BLaER1 treated with 17β-estradiol and CSF1 and Interleukin-3, amounts not matched to agents 10 nM and 100 nM (cell line): ENCODE results near the gene GPATCH4.

Experiments used
- H3K27ac ChIP-seq, 11 experiments: shearing (Covaris generic); formaldehyde crosslinking; 2 replicates each; pipeline ENCODE4 v1.8.1; 2022
- H3K27me3 ChIP-seq, 11 experiments: shearing (Covaris generic); formaldehyde crosslinking; 2 replicates each; pipeline ENCODE4 v1.8.1; 2022
- H3K36me3 ChIP-seq, 11 experiments: shearing (Covaris generic); formaldehyde crosslinking; 2 replicates each; pipeline ENCODE4 v1.8.1; 2022
- H3K4me1 ChIP-seq, 10 experiments: shearing (Covaris generic); formaldehyde crosslinking; 2 replicates each; pipeline ENCODE4 v1.8.1; 2022
- H3K4me2 ChIP-seq, 11 experiments: shearing (Covaris generic); formaldehyde crosslinking; 2 replicates each; pipeline ENCODE4 v1.8.1; 2022
- H3K4me3 ChIP-seq, 10 experiments: shearing (Covaris generic); formaldehyde crosslinking; 2 replicates each; pipeline ENCODE4 v1.8.1; 2022
- H3K9ac ChIP-seq, 11 experiments: shearing (Covaris generic); formaldehyde crosslinking; 2 replicates each; pipeline ENCODE4 v1.8.1; 2022
- H3K9me3 ChIP-seq, 11 experiments: shearing (Covaris generic); formaldehyde crosslinking; replicated peaks in 1 of 11; 2 replicates each; pipeline ENCODE4 v1.8.1; 2022
- H4K20me1 ChIP-seq, 11 experiments: shearing (Covaris generic); formaldehyde crosslinking; 2 replicates each; pipeline ENCODE4 v1.8.1; 2022
- Cebpa-rat ChIP-seq, 11 experiments: shearing (Covaris generic); IDR thresholded peaks; 2 replicates each; pipeline ENCODE4 v1.8.1; 2022

Gene GPATCH4

GRCh38 chr1:156601122-156601830 lies at the start of gene GPATCH4:
Gene GPATCH4 (minus strand): TSS chr1:156601479.
- Histone ChIP-seq H3K9me3 (no peaks in the 10 kb centered on the region), H3K4me2 (peak within 1 kb of the TSS; percentile 88 to 97 (median 94)), H4K20me1 (peaks cover 0 to 35% (median 11%) of the 10 kb centered on the region in 11 experiments; a peak in 10 of 22 replicates), H3K4me3 (peak within 1 kb of the TSS; percentile 57 to 87 (median 80)), H3K4me1 (peaks cover 33 to 60% (median 47%) of the 10 kb centered on the region in 10 experiments), H3K27ac (peak within 1 kb of the TSS; percentile 24 to 94 (median 89); a peak in 21 of 22 replicates), H3K9ac (peak within 1 kb of the TSS; percentile 82 to 95 (median 87)), H3K27me3 (no peaks in the 10 kb centered on the region), H3K36me3 (peaks cover 18 to 39% (median 34%) of the 10 kb centered on the region in 11 experiments)
- no peak for TF ChIP-seq Cebpa-rat (IDR thresholded peaks at IDR 0.05)

- no peak for TF ChIP-seq Cebpa-rat (IDR thresholded peaks at IDR 0.05)
- H3K9ac ChIP-seq: no peak overlapping the region
- peaks cover 4 to 12% (median 7%) of the 10 kb centered on the region in 10 experiments for H3K4me1 ChIP-seq
- H3K9me3 ChIP-seq: no peaks in the 10 kb centered on the region; a peak in 1 of 22 replicates
- H3K36me3 ChIP-seq: no peaks in the 10 kb centered on the region
- peaks cover 0 to 49% (median 11%) of the 10 kb centered on the region in 11 experiments; a peak in 11 of 22 replicates for H4K20me1 ChIP-seq
- H3K4me2 ChIP-seq: no peak overlapping the region
- H3K27me3 ChIP-seq: peaks cover 88 to 100% (median 99%) of the 10 kb centered on the region in 11 experiments
- H3K4me3 ChIP-seq: no peak overlapping the region
- no peak overlapping the region for H3K27ac ChIP-seq
Observed at GRCh38 chr1:156648951-156649350, 47.7 kb upstream of the GPATCH4 start.

GRCh38 chr1:156648496-156648895 lies 47.2 kb upstream of the GPATCH4 start:
- peaks cover 0 to 47% (median 11%) of the 10 kb centered on the region in 11 experiments; a peak in 11 of 22 replicates for H4K20me1 ChIP-seq
- H3K9me3 ChIP-seq: no peaks in the 10 kb centered on the region; a peak in 1 of 22 replicates
- H3K4me2 ChIP-seq: no peak overlapping the region
- no peaks in the 10 kb centered on the region for H3K36me3 ChIP-seq
- H3K4me3 ChIP-seq: no peak overlapping the region
- H3K27ac ChIP-seq: no peak overlapping the region
- no peak overlapping the region for H3K9ac ChIP-seq
- no peak for TF ChIP-seq Cebpa-rat (IDR thresholded peaks at IDR 0.05)
- peaks cover 83 to 100% (median 99%) of the 10 kb centered on the region in 11 experiments for H3K27me3 ChIP-seq
- peaks cover 9 to 16% (median 11%) of the 10 kb centered on the region in 10 experiments for H3K4me1 ChIP-seq

GRCh38 chr1:156647351-156647750 lies 46.1 kb upstream of the GPATCH4 start:
- peaks cover 0 to 46% (median 11%) of the 10 kb centered on the region in 11 experiments; a peak in 11 of 22 replicates for H4K20me1 ChIP-seq
- no peak overlapping the region for H3K4me3 ChIP-seq
- no peak overlapping the region for H3K27ac ChIP-seq
- H3K4me2 ChIP-seq: no peak overlapping the region
- no peak overlapping the region for H3K9ac ChIP-seq
- no peak for TF ChIP-seq Cebpa-rat (IDR thresholded peaks at IDR 0.05)
- H3K36me3 ChIP-seq: no peaks in the 10 kb centered on the region
- peaks cover 81 to 100% (median 99%) of the 10 kb centered on the region in 11 experiments for H3K27me3 ChIP-seq
- H3K9me3 ChIP-seq: no peaks in the 10 kb centered on the region; a peak in 1 of 22 replicates
- H3K4me1 ChIP-seq: peaks cover 16 to 27% (median 23%) of the 10 kb centered on the region in 10 experiments

GRCh38 chr1:156646738-156647211 lies 45.5 kb upstream of the GPATCH4 start:
- TF ChIP-seq Cebpa-rat (IDR thresholded peaks at IDR 0.05): no peak
- no peak overlapping the region for H3K27ac ChIP-seq

GRCh38 chr1:156645666-156646065 lies 44.4 kb upstream of the GPATCH4 start:
- peaks cover 0 to 48% (median 14%) of the 10 kb centered on the region in 11 experiments; a peak in 12 of 22 replicates for H4K20me1 ChIP-seq
- peaks cover 81 to 100% (median 99%) of the 10 kb centered on the region in 11 experiments for H3K27me3 ChIP-seq
- H3K4me1 ChIP-seq: peaks cover 16 to 36% (median 33%) of the 10 kb centered on the region in 10 experiments
- H3K4me2 ChIP-seq: no peak overlapping the region
- H3K9ac ChIP-seq: no peak overlapping the region
- H3K4me3 ChIP-seq: no peak overlapping the region
- TF ChIP-seq Cebpa-rat (IDR thresholded peaks at IDR 0.05): no peak
- H3K9me3 ChIP-seq: no peaks in the 10 kb centered on the region
- no peak overlapping the region for H3K27ac ChIP-seq
- H3K36me3 ChIP-seq: no peaks in the 10 kb centered on the region

More at GRCh38 chr1:156646738-156647211, 45.5 kb upstream of the GPATCH4 start:
- Histone ChIP-seq H3K36me3 (no peaks in the 10 kb centered on the region), H3K4me3 (no peak overlapping the region), H3K9me3 (no peaks in the 10 kb centered on the region), H3K4me1 (peaks cover 16 to 31% (median 27%) of the 10 kb centered on the region in 10 experiments), H3K9ac (no peak overlapping the region), H4K20me1 (peaks cover 0 to 45% (median 14%) of the 10 kb centered on the region in 11 experiments; a peak in 11 of 22 replicates), H3K4me2 (no peak overlapping the region), H3K27me3 (peaks cover 81 to 100% (median 99%) of the 10 kb centered on the region in 11 experiments)

- no peak overlapping the region for H3K27ac ChIP-seq
- H3K36me3 ChIP-seq: no peaks in the 10 kb centered on the region
- no peak overlapping the region for H3K9ac ChIP-seq
- no peak overlapping the region for H3K4me2 ChIP-seq
- peaks cover 16 to 36% (median 33%) of the 10 kb centered on the region in 10 experiments for H3K4me1 ChIP-seq
- TF ChIP-seq Cebpa-rat (IDR thresholded peaks at IDR 0.05): no peak
- H3K4me3 ChIP-seq: no peak overlapping the region
- peaks cover 0 to 54% (median 14%) of the 10 kb centered on the region in 11 experiments; a peak in 12 of 22 replicates for H4K20me1 ChIP-seq
- no peaks in the 10 kb centered on the region for H3K9me3 ChIP-seq
- H3K27me3 ChIP-seq: peaks cover 81 to 100% (median 99%) of the 10 kb centered on the region in 11 experiments
Observed at GRCh38 chr1:156645056-156645455, 43.8 kb upstream of the GPATCH4 start.

GRCh38 chr1:156644640-156645039 lies 43.4 kb upstream of the GPATCH4 start:
- TF ChIP-seq Cebpa-rat (IDR thresholded peaks at IDR 0.05): no peak
- Histone ChIP-seq H3K4me2 (peak overlapping the region in 10 of 11 experiments; percentile 51 to 91 (median 78); a peak in 17 of 22 replicates), H3K9ac (no peak overlapping the region), H3K9me3 (no peaks in the 10 kb centered on the region), H3K4me3 (no peak overlapping the region), H3K4me1 (peaks cover 16 to 36% (median 33%) of the 10 kb centered on the region in 10 experiments), H3K36me3 (no peaks in the 10 kb centered on the region), H3K27ac (no peak overlapping the region), H3K27me3 (peaks cover 81 to 100% (median 99%) of the 10 kb centered on the region in 11 experiments), H4K20me1 (peaks cover 0 to 57% (median 14%) of the 10 kb centered on the region in 11 experiments; a peak in 12 of 22 replicates)

- Histone ChIP-seq H3K4me3 (no peak overlapping the region), H3K9me3 (no peaks in the 10 kb centered on the region), H3K4me1 (peaks cover 16 to 36% (median 33%) of the 10 kb centered on the region in 10 experiments), H3K27me3 (peaks cover 81 to 100% (median 99%) of the 10 kb centered on the region in 11 experiments), H3K36me3 (no peaks in the 10 kb centered on the region), H3K27ac (peak overlapping the region in 2 of 11 experiments; percentile 2 to 22; a peak in 2 of 22 replicates), H4K20me1 (peaks cover 0 to 58% (median 14%) of the 10 kb centered on the region in 11 experiments; a peak in 12 of 22 replicates), H3K9ac (no peak overlapping the region), H3K4me2 (peak overlapping the region; percentile 51 to 91 (median 77))
- no peak for TF ChIP-seq Cebpa-rat (IDR thresholded peaks at IDR 0.05)
Observed at GRCh38 chr1:156644146-156644545, 42.9 kb upstream of the GPATCH4 start.
